Suppressor macrophage (primary cell): Measurements from ENCODE around the gene ICE1.

ENCODE experiments used
- DNase-seq, 4 experiments: peaks; one replicate each; pipeline ENCODE4 v3.0.0-alpha.2; 2020 to 2022

The ICE1 gene

DNA sequence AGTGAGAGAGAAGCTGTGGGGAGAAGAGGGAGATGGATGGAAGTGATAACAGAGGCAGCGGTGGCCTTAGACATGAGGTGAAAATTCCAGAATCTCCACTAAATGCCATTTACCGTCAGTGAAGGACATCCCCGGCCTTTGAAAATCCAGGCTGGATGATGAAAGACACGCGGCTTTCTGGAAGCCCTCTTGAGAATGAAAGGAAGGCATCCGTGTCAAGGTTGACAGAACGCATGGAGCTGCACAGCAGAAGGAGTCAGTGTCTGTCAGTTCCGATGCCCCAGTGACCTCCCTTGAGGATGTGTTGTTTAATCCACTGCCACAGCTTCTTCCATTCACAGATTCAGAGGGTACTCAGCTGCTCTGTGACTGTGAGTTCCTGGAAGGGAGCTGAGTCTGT lies 114.9 kb downstream of the ICE1 start:
- DNase-seq, result no peak

GRCh38 chr5:5539590-5539989 lies 117.1 kb downstream of the ICE1 start:
- DNase-seq, result no peak
